Activated T-cell treated with anti-CD3 and anti-CD28 coated beads for 48 hours (primary cell): ENCODE measurements around the gene BEST1.
"Not testable (repeated sequence)": the region's sequence is repeated elsewhere in the genome, so short reads cannot be mapped to it uniquely, and the experiment has no call there.

Source experiments
- DNase-seq: peaks from one replicate; pipeline ENCODE4 v3.0.0-alpha.2; 2020; ENCODE audit warnings: low read depth

BEST1 gene

DNA sequence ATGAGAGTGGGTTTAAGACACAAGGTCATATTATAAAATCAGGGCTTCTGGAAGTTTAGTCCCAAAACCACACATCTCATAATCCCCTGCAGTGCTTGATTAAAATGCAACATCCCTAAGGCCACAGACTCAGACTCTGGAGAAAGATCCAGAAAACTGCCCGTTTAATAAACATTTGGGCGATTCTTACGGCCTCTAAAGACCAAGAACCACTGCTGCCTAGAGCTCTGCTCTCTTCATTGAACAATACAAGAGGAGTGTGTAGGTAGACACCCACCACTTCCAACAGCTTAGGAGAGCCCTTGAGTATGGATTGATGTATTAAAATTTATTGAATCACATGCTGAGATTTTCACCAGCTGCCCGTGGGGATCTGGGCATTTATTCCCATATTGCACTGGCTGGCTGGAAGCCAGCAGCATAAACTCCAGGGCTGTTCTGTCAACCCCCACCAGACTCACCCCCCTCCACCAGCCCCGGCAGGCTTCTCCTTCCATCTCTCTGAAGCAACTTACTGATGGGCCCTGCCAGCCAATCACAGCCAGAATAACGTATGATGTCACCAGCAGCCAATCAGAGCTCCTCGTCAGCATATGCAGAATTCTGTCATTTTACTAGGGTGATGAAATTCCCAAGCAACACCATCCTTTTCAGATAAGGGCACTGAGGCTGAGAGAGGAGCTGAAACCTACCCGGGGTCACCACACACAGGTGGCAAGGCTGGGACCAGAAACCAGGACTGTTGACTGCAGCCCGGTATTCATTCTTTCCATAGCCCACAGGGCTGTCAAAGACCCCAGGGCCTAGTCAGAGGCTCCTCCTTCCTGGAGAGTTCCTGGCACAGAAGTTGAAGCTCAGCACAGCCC lies 749 bp upstream of the BEST1 start:
- DNase-seq, result no peak

DNA sequence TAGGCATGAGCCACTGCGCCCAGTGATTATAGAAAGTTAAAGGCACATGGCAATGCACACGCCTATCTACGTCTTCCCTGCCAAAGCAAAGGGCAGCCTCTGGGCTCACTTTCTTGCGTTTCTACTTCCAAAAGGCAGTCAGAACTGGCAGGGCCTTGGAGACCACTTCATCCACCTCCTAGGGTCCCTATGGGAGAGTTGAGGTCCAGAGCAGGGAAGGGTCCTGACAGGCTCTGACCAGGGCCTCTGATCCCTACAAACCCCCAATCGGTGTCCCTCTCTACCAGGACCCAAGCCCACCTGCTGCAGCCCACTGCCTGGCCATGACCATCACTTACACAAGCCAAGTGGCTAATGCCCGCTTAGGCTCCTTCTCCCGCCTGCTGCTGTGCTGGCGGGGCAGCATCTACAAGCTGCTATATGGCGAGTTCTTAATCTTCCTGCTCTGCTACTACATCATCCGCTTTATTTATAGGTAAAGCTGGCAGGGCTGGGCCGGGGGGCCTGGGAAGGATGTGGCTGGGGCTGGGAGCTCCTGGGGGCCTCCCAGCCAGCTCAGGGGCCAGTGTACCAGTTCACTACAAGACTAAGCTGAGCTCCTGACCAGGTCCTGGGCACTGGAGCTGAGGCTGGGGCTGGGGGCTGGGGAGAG lies 1.5 kb downstream of the BEST1 start:
- DNase-seq, result no peak

DNA sequence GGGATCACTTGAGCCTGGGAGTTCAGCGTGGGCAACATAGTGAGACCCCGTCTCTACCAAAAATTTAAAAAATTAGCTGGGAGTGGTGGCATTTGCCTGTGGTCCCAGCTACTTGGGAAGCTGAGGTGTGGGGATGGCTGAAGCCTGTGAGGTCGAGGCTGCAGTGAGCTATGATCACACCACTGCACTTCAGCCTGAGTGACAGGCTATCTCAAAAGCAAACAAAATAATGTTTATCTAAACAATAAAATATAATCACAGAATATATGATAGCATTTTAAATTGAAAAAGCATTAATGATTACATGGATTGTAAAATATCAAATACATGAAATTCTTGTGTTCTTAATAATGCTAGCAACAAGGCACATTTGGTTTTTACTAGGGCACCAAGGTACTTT lies 2.7 kb downstream of the BEST1 start:
- no peak for DNase-seq

DNA sequence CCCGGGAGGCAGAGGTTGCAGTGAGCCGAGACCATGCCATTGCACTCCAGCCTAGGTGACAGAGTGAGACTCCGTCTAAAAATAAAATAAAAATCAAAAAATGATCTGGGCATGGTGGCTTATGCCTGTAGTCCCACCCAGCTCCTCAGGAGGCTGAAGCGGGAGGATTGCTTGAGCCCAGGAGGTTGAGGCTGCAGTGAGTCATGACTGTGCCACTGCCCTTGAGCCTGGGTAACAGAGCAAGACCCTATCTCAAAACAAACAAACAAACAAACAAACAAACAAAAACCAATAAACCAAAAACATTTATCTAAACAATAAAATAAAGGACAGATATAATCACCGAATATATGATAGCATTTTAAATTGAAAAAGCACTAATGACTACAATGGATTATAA lies 3.5 kb downstream of the BEST1 start:
- DNase-seq, result not testable (repeated sequence)

DNA sequence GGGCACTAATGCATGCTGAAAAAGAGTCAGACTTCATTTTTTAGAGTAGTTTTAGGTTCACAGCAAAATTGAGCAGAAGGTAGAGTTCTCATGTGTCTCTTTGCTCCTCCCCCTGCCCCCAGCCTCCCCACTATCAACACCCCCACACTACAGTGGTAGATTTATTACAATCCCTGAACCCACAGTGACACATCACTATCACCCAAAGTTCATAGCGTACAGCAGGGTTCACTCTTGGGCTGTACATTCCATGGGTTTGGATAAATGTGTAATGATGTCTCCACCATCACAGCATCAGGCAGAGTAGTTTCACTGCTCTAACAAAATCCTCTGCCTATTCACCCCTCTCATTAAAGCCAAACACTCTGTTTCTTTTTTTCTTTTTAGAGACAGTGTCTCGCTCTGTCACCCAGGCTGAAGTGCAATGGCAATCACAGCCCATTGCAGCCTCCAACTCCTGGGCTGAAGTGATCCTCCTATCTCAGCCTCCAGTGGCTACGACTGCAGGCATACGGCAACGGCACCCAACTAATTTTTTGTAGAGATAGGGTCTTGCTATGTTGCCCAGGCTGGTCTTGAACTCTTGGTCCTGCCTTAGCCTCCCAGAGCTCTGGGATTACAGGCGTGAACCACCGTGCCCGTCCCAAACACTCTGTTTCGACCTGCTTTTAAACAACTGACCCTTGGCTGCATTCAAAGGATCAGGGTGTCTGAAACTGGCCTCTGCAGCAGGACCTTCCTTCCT lies 4.1 kb downstream of the BEST1 start:
- no peak for DNase-seq

DNA sequence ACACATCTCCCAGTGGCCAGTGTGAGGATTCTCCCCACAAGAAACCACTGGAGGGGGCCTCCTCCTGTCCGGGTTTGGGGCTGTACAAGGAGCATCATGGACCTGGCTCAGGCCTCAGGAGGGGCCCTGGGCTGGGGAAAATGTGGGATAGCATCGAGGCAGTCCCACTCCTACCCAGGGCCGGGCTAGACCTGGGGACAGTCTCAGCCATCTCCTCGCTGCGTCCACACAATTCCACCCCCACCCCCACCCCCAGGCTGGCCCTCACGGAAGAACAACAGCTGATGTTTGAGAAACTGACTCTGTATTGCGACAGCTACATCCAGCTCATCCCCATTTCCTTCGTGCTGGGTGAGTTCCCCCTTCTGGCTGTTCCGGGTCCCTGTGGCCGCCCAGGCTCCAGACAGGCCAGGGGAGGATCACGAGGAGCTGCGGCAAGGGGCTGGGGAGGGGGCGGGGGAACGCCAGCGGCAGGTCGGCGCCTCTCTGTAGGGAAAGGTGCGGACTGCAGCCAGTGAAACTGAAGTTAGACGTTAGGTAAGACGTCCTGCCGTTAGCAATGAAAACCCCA lies 4.8 kb downstream of the BEST1 start:
- DNase-seq, result no peak

DNA sequence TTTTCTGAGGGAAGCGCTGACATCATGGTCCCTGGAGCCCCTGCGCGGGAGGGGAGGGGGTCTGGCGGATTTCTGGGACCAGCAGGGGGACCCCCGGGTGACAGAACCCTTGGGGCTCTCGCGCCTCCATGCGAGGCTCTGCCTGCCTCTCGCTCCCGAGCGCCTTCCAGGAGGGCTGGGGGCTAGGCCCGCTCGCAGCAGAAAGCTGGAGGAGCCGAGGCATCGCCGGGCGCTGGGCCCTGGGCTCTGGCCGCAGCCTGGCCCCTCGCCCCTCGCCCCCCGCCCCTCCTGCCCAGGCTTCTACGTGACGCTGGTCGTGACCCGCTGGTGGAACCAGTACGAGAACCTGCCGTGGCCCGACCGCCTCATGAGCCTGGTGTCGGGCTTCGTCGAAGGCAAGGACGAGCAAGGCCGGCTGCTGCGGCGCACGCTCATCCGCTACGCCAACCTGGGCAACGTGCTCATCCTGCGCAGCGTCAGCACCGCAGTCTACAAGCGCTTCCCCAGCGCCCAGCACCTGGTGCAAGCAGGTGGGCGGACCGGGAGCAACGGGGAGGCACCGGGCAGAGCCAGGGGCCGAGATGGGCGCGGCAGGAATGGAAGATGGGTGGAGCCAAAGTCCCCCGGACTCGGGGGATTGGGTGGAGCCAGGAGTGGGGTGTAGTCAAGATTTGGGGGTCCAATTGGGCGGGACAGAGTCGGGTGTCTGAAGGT lies 5.4 kb downstream of the BEST1 start:
- DNase-seq, result peak; percentile 15

DNA sequence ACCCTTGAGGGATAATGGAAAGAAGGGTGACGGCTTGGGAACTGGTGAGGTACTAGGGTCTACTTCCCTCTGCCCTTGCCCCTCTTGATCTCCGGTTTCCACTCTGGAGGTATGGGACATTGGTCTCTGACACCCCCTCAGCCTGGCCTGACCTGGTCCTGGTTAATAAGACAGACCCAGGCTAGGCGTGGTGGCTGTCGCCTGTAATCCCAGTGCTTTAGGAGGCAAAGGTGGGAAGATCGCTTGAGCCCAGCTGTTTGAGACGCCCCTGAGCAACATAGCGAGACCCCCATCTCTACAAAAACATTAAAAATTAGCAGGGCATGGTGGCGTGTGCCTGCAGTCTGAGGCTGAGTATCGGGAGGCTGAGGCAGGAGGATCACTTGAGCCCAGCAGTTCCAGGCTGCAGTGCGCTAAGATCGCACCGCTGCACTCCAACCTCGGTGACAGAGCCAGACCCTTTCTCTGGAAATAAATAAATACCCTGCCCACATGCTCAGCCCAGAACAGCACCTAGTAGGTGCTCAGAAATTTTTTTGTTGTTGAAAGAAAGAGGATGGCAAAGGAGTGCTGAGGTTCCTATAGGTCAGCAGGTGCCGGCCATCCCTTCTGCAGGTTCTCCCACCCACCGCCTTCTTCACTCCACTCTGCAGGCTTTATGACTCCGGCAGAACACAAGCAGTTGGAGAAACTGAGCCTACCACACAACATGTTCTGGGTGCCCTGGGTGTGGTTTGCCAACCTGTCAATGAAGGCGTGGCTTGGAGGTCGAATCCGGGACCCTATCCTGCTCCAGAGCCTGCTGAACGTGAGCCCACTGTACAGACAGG lies 6.3 kb downstream of the BEST1 start:
- DNase-seq, result no peak

DNA sequence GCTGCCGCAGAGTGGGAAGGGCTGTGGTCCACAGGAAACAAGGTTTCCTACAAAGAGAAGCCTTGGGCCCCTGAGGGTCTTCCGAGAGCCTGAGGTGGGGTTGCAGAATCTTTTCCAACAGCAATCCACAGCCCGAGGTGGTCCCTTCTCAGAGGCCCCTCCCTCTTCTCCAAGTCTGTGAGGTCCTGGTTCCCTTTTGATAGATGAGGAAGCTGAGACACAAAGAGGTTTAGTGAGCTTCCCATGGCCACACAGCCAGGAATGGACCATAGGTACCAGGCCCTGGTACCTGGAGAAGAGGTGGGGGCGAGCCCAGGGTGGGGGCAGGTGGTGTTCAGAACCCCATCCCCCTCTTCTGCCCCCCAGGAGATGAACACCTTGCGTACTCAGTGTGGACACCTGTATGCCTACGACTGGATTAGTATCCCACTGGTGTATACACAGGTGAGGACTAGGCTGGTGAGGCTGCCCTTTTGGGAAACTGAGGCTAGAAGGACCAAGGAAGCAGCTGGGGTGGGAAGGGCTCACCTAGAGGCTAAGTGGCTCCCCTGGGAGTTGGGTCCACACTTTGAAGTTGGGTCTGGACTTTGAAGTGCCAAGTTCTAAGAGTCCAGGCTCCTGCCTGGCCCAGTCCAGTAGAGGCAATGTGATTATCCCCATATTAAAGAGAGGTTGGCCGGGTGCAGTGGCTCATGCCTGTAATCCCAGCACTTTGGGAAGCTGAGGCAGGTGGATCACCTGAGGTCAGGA lies 7.0 kb downstream of the BEST1 start:
- DNase-seq, result no peak

DNA sequence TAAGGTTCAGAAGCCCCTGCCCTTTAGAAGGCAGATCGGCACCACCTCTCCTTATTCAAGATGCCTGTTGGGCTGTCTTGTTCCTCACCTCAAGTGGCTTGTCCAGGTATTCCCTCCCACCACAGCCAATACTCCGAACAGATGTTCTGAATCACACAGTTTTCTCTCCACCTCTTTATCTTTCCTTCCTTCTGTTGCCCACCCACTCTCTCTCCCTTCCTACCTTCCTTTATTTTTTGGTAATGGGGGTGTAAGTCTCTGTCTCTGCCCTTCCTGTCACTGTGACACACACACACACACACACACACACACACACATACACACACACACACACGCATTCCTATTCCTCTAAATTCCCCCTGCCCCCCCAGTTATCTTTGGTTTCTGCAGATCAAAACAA lies 8.4 kb downstream of the BEST1 start:
- DNase-seq, result no peak

DNA sequence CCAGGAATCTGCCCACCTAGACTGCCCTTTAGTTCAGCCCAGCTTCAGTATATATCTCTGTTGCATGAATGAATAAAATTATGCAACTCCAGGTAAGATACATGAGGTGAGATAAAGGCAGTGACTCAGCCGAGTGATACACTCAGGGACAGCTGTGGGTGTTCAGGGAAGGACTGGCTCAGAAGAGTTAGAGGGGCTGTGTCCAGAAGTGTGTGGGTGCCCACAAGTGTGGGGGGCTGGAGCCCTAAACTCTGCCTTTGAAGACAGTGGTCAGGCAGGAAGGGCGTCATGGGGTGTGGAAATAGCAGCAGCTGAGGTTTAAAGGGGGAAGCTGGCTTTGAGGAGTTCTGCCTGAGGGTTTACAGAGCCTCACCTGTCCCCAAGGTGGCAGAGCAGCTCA lies 9.0 kb downstream of the BEST1 start:
- DNase-seq, result no peak

DNA sequence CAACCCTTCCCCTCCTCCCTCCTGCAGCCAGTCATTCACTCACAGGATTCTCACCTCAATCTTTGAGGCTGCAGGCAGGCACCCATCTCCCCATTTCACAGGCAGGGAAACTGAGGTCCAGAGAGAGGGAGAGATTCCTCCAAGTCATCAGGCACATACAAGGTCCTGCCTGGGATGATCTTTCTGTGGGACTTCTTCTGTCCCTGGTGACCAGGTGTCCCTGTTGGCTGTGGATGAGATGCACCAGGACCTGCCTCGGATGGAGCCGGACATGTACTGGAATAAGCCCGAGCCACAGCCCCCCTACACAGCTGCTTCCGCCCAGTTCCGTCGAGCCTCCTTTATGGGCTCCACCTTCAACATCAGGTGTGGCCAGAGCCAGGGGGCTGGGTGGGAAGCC lies 9.5 kb downstream of the BEST1 start:
- DNase-seq, result no peak

DNA sequence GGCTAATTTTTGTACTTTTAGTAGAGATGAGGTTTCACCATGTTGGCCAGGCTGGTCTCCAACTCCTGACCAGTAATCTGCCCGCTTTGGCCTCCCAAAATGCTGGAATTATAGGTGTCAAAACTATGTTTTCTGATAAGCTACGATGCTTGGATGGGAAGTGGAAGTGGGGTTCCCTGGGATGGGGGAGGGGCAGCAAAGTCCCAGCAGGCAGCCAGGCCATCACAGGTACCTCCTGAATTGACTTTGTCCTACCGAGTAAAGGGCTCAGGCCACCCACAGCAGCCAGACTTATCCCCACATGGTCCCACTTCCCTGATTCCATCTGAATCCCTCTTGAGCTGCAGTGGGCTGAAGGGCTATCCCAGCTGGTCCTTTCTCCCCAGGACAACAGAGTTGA lies 10.4 kb downstream of the BEST1 start:
- DNase-seq, result no peak

DNA sequence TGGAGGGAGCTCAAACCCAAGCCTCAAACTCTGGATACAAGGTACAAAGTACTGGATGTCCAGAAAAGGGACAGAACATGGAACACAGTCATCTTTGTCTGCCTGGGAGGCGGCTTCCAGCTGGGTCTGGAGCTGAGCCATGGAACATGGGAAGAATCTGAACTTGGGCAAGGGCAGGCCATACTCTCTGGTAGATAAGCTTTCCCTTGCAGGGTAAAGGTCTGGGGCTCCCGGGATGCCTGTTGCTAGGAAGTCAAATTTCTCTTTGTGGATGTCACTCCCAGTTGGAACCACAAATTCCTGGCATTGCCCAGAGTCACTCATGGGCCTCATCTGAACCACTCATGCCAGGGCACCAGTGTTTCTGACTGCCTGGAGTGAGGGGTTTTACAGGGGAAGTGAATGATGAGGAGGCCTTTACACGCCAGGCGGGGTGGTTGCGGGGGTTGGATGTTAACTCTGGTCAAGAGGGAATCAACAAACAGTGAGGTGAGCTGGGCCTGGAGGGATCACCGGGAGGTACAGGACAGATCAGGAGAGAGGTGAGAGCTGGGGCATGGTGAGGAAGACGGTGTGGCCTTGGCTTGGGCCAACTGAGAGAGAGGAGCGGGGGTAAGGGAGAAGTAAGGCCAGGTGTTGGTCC lies 11.5 kb downstream of the BEST1 start:
- no peak for DNase-seq

DNA sequence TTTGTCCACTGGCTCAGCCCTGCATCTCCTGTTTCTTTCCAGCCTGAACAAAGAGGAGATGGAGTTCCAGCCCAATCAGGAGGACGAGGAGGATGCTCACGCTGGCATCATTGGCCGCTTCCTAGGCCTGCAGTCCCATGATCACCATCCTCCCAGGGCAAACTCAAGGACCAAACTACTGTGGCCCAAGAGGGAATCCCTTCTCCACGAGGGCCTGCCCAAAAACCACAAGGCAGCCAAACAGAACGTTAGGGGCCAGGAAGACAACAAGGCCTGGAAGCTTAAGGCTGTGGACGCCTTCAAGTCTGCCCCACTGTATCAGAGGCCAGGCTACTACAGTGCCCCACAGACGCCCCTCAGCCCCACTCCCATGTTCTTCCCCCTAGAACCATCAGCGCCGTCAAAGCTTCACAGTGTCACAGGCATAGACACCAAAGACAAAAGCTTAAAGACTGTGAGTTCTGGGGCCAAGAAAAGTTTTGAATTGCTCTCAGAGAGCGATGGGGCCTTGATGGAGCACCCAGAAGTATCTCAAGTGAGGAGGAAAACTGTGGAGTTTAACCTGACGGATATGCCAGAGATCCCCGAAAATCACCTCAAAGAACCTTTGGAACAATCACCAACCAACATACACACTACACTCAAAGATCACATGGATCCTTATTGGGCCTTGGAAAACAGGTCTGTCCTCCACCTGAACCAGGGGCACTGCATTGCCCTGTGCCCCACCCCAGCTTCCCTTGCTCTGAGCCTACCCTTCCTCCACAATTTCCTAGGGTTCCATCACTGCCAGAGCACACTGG lies 12.3 kb downstream of the BEST1 start:
- no peak for DNase-seq

DNA sequence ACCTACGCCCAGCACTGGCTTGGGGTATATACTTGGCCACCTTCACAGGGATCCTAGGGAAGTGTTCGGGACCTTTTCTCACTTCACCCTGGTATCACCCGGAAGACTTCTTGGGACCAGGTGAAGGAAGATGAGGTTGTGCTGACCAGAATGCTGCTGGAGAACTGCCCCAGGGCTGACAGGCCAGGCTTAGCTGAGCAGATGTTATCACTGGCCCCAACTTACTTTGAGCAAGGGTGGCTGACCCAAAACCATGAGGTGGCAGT lies 12.8 kb downstream of the BEST1 start:
- DNase-seq, result no peak

DNA sequence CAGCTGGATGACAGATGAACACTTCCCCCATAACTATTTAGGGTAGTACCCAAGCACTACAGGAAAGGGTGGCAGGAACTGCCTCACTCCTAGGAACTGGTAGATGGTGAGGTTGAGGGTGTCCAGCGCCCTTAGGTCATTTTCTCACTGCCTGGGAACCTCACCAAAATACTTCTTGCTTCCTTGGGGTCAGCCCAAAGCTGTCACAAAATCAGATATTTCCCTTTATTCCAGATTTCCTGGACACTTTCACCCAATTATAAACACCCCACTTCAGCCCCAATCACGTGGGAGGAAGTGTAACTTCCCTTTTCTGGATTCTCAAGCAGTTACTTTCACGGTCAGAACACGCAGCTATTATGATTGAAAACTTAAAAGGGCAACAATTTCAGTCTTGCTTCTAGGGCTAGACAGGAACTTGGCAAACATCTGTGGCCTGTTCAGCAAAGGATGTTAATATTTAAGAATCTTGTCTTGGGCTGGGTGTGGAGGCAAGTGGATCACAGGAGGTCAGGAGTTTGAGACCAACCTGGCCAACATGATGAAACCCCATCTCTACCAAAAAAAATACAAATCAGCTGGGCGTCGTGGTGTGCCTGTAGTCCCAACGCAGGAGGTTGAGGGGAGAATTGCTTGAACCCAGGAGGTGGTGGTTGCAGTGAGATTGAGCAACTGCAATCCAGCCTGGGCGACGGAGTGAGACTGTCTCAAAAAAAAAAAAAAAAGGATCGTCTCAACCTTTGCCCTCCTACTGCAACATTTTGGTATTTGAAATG lies 13.3 kb downstream of the BEST1 start:
- no peak for DNase-seq

DNA sequence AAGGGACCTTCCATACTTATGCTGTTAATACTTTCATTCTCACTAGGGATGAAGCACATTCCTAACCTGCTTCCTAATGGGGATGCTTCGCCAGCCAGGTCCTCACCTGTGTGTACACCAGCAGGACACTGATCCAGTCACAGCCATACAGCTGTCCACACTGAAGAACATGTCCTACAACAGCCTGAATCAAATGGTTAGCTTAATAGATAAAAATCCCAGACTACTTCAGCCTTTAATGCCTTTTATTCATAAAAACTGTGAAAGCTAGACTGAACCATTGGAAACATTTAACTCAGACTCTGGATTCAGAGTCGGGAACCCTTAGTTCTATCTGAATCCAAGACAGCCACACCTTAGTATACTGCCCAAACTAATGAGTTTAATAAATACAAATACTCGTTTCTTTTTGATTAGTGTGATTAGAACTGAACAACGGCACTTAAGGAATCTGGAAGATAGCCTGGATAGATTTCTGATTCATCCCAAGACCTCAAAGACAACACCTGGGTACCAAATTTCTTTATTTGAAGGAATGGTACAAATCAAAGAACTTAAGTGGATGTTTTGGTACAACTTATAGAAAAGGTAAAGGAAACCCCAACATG lies 14.0 kb downstream of the BEST1 start:
- no peak for DNase-seq
